Sigmoid colon (tissue), 3 donors: Measurements from ENCODE around the gene CAMK1D.

ENCODE experiments used
- POLR2A ChIP-seq, 2 donors: fragments of 450-650 bp; IDR thresholded peaks; one replicate each; pipeline ENCODE4 v1.6.1; 2016; ENCODE audit warnings: antibody characterized with exemption in 2 of 2, mild to moderate bottlenecking in 2 of 2, moderate library complexity in 2 of 2
- TF ChIP-seq, protein P1 (sequence below), 4 experiments: fragments of 450-650 bp in 3 of 4; fragments of 200-600 bp in 1 of 4; IDR thresholded peaks; one replicate each; pipeline ENCODE4 v1.5.1; 2016 to 2019; ENCODE audit warnings: antibody characterized with exemption in 4 of 4, mild to moderate bottlenecking in 3 of 4, moderate library complexity in 2 of 4

DNA sequence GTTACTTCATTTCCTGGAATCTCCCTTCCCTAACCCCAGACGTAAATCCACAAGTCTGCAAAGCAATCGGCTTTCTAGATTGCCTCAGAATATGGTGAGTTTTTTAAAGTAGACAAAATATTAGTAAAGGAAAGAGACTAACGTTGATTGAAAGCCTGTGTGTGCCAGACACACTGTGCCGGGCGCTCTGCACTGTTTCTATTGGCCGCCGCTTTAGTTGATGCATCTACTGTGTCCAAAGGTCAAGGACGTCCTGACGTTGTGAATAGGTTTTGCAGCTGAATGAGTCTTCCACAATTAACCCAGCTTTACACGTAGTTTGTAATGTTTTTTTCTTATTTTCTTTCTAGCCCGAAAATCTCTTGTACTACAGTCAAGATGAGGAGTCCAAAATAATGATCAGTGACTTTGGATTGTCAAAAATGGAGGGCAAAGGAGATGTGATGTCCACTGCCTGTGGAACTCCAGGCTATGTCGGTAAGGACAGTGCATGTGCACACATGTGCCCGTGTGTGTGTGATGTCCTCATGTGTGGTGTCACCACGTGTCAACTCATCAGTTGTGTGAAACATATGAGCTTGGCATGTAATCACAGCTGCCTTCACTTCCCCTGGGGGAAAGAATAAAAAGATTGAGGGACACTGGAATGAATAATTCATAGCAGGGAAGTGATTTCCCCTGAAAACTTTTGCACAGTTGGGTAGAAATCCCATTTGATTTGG lies 420.1 kb downstream of the CAMK1D start:
- TF ChIP-seq, protein P1, sequence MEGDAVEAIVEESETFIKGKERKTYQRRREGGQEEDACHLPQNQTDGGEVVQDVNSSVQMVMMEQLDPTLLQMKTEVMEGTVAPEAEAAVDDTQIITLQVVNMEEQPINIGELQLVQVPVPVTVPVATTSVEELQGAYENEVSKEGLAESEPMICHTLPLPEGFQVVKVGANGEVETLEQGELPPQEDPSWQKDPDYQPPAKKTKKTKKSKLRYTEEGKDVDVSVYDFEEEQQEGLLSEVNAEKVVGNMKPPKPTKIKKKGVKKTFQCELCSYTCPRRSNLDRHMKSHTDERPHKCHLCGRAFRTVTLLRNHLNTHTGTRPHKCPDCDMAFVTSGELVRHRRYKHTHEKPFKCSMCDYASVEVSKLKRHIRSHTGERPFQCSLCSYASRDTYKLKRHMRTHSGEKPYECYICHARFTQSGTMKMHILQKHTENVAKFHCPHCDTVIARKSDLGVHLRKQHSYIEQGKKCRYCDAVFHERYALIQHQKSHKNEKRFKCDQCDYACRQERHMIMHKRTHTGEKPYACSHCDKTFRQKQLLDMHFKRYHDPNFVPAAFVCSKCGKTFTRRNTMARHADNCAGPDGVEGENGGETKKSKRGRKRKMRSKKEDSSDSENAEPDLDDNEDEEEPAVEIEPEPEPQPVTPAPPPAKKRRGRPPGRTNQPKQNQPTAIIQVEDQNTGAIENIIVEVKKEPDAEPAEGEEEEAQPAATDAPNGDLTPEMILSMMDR (IDR thresholded peaks at IDR 0.05) = no peak
- TF ChIP-seq POLR2A (IDR thresholded peaks at IDR 0.05) = no peak
